NCI-H128 (cell line): ENCODE data around the gene TNKS2.
A peak's percentile ranks its signal among the peaks of the same experiment; 100 is the strongest.
"Not testable (repeated sequence)": the region's sequence is repeated elsewhere in the genome, so short reads cannot be mapped to it uniquely, and the experiment has no call there.

Experiments
- DNase-seq: peaks from one replicate; lab custom pipeline; 2025; ENCODE audit not compliant: unreplicated experiment; lab: John Stamatoyannopoulos, UW

TNKS2 gene

DNA sequence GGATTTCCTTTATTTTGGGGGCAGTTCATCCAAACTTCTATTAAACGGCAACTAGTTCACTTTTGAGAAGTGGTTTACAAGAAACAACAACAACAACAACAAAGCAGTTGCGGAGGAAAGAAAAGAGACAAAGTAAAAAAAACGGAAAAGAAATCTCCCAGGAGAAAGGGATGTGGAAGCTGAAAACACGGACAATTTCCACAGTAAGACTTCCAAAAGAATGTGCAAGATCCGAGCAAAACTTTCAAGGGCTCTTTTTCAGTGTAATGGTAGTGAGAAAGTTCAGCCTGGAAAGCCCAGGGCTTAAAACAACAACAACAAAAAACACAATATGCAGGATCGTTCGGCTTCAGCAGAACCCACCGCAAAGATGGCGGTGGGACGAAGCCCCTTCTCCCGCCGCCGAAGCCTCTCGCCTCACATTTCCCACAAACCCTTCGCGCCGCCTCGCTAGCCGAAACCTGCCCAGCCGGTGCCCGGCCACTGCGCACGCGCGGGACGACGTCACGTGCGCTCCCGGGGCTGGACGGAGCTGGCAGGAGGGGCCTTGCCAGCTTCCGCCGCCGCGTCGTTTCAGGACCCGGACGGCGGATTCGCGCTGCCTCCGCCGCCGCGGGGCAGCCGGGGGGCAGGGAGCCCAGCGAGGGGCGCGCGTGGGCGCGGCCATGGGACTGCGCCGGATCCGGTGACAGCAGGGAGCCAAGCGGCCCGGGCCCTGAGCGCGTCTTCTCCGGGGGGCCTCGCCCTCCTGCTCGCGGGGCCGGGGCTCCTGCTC is at the start of gene TNKS2:
Gene TNKS2 (plus strand): TSS at position 553 of the 775 bp plus-strand sequence. CDS start 265 bp downstream, outside the sequence.
- DNase-seq: peak; percentile 89

DNA sequence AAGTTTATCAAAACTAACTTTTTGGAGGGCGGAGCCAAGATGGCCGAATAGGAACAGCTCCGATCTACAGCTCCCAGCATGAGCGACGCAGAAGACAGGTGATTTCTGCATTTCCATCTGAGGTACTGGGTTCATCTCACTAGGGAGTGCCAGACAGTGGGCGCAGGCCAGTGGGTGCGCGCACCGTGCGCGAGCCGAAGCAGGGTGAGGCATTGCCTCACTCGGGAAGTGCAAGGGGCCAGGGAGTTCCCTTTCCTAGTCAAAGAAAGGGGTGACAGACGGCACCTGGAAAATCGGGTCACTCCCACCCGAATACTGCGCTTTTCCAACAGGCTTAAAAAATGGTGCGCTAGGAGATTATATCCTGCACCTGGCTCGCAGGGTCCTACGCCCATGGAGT is 48.6 kb upstream of the TNKS2 start:
- DNase-seq: not testable (repeated sequence)

DNA sequence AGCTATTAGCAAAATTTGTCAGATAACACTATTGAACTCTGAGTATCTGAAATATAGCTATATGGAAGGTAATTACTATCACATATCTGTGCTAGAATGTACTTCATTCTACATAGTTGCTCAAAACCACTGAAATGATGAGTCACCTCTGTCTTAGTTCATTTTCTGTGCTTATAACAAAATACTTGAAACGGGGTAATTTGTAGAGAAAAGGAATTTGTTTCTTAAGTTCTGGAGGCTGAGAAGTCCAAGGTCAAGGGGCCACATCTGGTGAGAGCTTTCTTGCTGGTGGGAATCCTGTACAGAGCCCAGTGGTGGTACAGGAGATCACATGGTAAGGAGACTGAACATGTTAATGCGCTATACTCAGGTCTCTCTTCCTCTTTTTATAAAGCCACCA is 41.9 kb upstream of the TNKS2 start:
- DNase-seq: no peak

DNA sequence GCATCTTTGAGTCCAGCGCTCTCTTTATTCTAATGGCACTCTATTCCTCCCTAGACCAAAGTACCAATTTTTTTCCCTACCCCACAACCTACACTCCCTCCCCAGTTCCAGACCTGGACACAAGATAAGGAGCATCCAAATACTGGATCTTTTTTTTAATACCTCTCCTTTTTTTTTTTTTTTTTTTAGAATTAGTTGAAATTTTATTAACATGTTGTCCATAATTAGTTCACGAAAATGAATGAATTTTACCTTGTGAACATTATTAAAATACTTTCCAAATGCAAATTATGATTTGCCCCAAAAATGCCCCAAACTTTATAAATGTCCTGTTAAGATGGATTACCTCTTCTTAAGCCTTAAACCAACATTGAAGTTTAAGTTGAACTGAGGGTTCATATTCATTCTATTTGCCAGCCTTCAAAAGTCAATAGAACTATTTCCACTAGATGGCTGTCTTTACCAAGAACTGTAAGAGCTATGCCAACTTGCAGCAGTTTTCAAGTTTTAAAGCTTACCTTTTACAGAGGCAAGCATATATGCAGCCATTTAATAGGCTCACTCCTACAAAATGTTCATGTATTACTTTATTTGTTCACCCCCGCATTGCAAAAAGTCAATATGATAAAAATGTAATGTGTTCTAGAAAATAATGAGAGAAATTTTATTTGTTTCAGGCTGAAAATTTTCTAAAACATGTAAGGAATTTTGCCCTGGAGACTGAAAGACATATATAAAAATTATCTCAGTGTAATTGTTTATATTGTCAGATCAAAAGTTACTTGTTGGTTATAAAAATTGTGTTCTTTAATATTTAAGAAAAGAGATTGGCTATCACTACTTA is 39.7 kb upstream of the TNKS2 start:
- peak; percentile 37 for DNase-seq

DNA sequence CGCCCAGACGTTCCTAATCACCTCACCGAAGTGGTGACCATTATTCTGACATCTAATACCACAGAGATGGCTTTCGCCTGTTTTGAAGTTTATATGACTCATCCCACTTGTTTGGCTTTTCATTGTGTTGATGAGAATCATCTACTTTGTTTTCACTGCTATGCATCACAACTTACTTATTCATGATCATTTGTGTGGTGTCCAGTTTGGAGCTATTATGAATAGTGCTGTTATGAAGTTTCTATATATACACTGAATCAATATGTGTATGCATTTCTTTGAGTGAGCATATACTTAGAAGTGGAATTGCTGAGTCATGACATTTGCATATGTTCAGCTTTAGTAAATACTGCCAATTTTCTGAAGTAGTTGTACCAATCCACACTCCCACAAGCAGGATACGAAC is 38.6 kb upstream of the TNKS2 start:
- DNase-seq: no peak

DNA sequence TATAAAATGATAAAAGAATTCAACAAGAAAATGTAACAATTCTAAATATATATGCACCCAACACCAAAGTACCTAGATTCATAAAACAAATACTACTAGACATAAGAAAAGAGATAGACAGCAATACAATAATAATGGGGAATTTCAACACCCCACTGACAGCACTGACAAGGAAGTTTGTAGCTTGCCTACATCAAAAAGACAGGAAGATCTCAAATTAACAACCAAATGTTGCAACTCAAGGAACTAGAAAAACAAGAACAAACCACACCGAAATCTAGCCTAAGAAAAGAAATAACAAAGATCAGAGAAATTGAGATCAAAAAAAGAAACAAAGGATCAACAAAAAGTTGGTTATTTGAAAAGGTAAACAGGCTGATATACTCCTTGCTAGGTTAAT is 36.5 kb upstream of the TNKS2 start:
- DNase-seq: no peak

DNA sequence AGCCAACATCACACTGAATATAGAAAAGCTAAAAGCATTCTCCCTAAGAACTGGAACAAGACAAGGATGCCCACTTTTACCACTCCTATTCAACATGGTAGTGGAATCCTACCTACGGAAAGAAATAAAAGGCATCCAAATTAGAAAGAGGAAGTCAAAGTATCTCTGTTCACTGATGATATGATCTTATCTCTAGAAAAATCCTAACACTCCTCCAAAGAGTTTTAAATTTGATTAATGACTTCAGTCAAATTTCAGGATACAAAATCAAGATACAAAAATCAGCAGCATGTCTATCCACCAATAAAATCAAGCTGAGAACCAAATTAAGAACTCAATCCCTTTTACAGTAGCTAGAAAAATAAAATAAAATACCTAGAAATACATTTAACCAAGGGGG is 35.3 kb upstream of the TNKS2 start:
- no peak for DNase-seq

DNA sequence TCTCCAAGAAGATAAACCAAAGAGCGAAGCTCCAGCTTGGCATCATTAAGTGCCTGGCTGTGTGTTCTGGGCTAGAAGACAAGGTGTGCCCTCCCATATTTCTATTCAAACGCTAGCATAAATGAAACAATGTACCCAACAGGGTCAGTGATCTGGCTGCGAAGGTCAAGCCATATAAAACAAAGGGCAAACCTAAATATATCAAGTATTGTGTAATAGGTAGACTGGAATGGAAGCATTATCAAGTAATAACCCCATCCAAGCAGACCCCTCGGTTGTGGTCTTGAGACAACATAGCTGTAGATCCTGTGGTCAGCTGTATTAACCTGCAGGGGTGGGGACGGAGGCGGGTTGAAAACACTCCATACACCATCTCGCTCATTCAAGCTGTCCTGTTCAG is 31.6 kb upstream of the TNKS2 start:
- DNase-seq: no peak

DNA sequence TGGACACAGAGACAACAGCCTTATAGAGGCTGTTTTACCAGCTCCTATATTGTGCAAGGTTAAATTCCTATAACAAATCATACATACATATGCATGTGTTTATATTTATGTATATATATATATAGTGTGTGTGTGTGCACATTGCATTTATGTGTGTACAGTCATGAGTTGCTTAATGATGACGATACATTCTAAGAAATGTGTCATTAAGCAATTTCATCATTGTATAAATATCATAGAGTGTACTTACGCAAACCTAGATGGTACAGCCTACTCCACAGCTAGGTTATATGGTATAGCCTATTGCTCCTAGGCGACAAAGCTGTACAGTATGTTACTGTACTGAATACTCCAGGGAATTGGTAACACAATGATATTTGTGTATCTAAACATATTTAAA is 30.1 kb upstream of the TNKS2 start:
- DNase-seq: no peak

DNA sequence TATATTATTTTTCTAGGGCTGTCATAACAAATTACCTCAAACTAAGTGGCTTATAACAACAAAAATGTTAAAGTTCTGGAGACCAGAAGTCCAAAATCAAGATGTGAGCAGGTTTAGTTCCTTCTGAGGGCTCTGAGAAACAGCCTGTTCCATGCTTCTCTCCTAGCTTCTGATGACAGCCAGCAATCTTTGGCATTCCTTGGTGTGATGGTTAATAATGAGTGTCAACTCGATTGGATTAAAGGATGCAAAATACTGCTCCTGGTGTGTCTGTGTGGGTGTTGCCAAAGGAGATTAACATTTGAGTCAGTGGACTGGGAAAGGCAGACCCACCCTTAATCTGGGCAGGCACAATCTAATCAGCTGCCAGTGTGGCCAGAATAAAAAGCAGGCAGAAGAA is 26.3 kb upstream of the TNKS2 start:
- no peak for DNase-seq

DNA sequence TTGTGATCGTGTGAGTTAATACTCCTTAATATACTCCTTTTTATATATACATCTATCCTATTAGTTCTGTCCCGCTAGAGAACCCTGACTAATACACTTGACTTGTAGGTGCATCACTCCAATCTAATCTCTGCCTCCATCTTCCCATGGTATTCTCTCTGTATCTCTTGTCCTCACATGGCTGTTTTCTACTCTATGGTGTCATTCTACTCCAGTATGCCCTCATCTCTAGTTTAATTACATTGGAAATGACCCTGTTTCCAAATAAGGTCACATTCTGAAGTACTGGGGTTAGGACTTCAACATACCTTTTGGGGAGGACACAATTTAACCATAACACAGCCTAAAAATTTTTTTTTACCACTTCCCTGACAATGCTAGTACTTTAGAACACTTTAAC is 25.8 kb upstream of the TNKS2 start:
- DNase-seq: no peak

DNA sequence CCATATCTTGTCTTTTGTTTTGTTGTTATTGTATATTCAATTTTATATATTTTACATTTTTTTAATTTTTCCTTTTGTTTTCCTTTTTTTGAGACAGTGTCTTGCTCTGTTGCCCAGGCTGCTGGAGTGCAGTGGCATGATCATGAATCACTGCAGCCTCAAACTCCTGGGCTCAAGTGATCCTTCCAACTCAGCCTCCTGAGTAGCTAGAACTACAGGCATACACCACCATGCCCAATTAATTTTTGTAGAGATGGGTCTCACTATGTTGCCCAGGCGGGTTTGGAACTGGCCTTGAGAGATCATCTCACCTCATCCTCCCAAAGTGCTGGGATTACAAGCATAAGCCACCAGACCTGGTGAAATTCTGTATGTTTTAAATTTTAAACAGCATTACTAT is 25.4 kb upstream of the TNKS2 start:
- DNase-seq: no peak

DNA sequence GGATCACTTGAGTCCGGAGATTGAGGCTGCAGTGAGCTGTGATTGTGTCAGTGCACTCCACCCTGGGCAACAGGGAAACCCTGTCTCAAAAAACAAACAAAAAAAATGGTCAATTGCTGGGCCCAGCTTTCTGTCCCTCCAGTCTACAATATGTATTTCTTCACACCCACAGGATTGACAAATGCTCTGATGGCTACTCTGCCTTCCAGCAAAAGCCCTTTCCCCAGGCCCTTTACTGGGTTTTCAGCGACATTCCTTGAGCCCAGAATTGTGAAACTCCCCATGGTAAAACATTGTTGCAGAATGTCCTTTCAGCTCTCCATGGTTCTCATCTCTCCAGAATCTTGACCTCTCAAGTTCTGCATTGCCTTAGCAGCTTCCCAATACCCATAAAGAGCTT is 23.7 kb upstream of the TNKS2 start:
- no peak for DNase-seq

DNA sequence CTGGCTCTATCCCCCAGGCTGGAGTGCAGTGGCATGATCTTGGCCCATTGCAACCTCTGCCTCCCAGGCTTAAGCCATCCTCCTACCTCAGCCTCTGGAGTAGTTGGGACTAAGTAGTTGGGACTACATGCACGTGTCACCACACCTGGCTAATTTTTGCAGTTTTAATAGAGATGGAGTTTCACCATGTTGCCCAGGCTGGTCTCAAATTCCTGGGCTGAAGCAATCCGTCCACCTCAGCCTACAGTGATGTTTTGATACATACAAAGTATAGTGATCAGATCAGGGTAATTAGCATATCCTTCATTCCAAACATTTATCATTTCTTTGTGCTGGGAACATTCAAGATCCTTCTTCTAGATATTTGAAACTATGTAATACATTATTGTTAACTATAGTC is 22.5 kb upstream of the TNKS2 start:
- no peak for DNase-seq

DNA sequence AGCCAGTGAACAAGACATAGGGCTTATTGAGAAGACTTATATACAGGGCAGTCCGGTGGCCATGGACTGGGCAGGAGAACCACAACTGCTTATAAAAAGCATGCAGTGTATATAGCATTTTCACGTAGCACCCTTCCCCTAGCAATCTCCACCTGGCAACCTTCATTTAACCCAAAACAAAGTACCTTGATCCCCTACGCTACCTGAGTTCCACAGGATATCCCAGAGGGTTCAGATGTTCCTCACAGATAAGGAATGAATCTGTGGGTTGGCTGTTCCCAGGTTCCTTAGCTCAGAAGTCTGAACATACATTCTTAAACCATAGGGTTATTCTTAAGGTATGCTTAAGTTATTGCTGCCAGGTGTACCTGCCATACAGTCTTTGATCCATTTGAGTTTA is 22.0 kb upstream of the TNKS2 start:
- DNase-seq: no peak

DNA sequence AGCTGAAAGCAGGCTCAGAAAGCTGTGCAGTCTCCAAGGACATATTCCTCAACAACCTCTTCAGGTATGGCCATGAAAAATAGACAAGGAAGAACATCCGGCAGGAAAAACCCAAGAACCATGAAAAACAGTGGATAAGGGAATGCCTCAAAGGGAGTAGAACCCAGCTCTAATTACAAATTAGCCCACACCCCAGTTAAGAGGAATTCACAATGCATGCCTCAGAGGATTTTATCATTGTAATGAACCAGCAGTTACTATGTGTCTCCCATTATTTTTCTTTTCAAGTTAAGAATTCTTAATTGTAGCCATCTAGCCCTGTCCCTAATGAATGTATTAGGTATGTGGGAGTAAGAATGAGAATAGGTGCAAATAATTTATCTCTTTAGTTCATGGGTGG is 19.7 kb upstream of the TNKS2 start:
- no peak for DNase-seq

DNA sequence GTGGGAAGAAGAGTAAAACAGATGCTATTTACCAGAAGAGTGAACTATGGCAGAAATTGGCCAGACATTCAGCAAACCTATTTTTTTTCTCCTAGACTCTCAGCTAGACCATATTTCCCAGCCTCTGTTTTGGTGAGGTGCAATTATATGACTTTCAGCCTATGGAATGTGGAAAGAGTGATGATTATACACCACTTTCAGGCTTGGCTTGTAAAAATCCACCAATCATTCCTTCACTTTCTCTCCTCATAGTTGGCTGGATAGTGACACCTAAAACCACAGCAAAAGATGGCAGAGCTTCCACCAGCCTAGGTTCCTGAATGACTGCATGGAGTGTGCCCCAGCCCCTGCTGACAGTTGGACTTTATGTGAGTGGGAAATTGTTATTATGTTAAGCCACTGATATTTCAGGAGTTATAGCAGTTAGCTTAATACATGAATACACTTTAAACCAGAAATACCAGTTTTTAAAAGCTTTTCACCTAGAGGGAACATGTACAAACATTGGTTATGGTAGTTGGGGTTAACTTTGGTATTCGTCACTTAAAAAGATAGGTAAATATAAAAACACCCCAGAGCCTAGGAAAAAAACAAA is 19.1 kb upstream of the TNKS2 start:
- DNase-seq: no peak

DNA sequence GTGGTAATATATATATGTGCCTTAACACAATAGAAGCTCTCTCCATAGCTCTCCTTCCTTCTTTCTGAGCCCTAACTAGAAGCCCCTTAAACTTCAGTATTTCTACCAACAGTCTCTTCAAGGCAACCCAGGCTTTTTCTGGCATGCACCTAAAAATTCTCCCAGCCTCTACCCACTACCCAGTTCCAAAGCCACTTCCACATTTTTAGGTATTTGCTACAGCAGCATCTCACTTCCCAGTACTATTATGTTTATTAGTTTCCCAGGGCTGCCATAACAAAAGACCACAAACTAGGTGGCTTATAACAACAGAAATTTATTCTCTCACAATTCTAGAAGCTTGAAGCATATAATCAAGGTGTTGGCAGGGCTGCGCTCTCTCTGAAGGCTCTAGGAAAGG is 15.7 kb upstream of the TNKS2 start:
- no peak for DNase-seq

DNA sequence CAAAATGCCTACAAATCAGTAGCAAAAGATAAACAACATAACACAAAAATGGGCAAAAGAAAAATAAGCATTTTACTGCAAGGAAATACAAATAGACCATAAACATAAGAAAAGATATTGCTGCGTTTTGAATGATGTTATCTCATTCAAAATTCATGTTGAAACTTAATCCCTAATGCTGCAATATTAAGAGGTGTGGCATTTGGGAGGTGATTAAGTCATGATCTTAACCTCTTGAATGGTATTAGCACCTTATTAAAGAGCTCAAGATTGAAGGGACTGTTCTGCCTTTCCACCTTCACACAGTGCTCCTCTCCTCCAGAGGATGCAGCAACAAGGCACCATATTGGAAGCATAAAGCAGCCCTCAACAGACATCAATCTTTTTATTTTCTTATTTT is 12.4 kb upstream of the TNKS2 start:
- DNase-seq: no peak

DNA sequence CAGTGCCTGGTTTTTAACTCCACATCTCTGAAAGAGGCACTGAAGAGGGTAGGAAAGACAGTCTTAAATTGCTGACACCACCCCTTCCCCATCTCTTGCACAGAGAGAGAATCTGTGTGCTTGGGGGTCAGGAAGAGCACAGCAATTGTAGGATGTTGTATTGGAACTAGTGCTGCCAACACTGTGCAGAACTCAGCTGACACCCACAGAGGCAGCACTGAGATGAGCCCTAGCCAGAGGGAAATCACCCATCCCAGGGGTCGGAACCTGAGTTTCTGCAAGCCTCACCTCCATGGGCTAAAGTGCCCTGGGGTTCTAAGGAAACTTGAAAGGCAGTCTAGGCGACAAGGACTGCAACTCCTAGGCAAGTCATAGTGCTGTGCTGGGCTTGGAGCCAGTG is 11.0 kb upstream of the TNKS2 start:
- no peak for DNase-seq

DNA sequence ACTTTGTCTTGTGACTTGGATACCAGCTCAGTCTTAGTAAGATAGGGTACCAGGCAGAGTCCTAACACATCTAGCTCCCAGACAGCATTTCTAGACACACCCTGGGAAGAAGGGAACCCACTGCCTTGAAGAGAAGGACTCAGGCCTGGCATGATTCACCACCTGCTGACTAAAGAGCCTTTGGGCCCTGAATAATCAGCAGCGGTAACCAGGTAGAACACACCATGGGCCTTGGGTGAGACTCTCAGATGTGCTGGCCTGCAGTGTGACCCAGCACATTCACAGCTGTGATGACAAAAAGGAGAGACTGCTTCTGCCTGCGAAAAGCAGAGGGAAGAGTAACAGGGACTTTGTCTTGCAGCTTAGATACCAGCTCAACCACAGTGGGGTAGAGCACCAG is 10.4 kb upstream of the TNKS2 start:
- DNase-seq: no peak

DNA sequence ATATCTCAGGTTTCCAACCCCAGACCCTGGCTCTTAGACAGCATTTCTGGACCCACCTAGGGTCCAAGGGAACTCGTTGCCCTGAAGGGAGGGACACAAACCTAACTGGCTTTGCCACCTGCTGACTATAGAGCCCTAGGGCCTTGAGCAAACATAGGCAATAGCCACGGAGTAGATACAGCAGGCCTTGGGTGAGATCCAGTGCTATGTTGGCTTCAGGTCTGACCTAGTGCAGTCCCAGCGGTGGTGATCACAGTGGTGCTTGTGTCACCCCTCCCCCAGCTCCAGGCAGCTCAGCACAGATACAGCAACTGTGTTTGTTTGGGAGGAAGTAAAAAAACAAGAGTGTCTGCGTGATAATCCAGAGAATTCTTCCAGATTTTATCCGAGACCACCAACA is 9.7 kb upstream of the TNKS2 start:
- no peak for DNase-seq
